ENCODE data around the gene FAM163B.
A peak's percentile ranks its signal among the peaks of the same experiment; 100 is the strongest.
"Not testable (repeated sequence)": the region's sequence is repeated elsewhere in the genome, so short reads cannot be mapped to it uniquely, and the experiment has no call there.

Gene FAM163B

DNA sequence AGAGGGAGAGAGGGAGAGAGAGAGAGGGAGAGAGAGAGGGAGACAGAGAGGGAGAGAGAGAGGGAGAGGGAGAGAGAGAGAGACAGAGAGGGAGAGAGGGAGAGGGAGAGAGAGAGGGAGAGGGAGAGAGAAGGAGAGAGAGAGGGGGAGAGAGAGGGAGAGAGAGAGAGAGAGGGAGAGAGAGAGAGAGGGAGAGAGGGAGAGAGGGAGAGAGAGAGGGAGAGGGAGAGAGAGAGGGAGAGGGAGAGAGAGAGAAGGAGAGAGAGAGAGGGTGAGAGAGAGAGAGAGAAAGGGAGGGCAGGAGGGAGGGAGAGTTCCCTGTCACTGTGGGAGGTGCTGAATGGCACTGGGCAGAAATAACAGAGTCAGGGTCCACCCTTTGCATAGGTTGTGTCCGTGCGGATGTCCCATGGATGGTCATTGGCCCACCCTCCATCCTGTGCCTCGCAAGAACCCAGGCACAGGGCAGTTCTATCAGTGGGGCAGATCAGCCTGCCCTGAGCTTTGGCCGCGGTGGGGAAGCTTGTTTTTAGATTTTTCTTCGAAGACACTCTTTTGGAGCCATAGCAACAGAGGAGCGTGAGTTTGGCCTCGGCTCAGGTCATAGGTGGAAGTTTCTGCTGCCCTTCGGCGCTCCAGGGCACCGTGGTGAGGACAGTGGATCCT lies 44.6 kb downstream of the FAM163B start:
- Histone ChIP-seq H3K27ac (peak overlapping the region in 1 of 2 donors; percentile 21), H3K36me3 (no peaks in the 10 kb centered on the region), H3K4me3 (no peak overlapping the region), H3K27me3 (peaks cover 0 to 62% of the 10 kb centered on the region in 2 donors), H3K9me3 (no peaks in the 10 kb centered on the region), H3K4me1 (peaks cover 0 to 22% (median 5%) of the 10 kb centered on the region in 4 donors)
- no peak for DNase-seq
- TF ChIP-seq CTCF (IDR thresholded peaks at IDR 0.05): no peak
- intact Hi-C loops (cut with DNase I; ENCODE audit: low total_unique reads): no loop called here

DNA sequence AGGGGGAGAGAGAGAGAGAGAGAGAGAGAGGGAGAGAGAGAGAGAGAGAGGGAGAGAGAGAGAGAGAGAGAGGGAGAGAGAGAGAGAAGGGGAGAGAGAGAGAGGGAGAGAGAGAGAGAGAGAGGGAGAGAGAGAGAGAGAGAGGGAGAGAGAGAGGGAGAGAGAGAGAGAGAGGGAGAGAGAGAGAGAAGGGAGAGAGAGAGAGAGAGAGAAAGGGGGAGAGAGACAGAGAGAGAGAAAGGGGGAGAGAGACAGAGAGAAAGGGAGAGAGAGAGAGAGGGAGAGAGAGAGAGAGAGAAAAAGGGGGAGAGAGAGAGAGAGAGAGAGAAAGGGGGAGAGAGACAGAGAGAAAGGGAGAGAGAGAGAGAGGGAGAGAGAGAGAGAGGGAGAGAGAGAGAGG lies 45.4 kb downstream of the FAM163B start:
- H3K36me3 ChIP-seq; intact Hi-C loops (cut with DNase I; ENCODE audit: low total_unique reads); DNase-seq; H3K9me3 ChIP-seq; H3K4me3 ChIP-seq; H3K27ac ChIP-seq: not testable (repeated sequence)
- peaks cover 0 to 64% of the 10 kb centered on the region in 2 donors for H3K27me3 ChIP-seq
- peaks cover 0 to 25% (median 5%) of the 10 kb centered on the region in 4 donors for H3K4me1 ChIP-seq

DNA sequence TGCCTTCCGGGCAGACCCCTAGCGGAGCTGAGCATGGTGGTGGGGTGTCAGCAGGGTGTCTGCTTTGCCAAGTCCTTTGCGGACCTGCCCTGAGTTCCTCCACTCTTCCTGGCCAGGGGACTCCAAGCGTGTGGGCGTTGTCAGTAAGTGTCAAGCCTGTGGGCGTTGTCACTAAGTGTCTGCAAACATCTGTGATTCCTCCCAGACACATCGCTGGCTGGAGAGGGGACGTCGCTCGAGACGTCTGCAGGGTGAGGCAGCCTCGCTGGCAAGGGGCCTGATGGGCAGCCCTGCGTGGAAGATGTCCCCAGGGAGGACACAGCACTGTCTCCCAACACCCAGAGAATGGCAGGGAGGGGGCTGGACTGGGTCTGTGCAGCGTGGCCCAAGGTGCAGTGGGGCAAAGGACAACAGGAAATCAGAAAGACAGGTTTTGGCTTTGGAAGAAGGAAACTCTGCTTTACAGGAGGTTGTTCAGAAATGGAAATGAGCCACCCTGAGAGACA lies 45.8 kb downstream of the FAM163B start:
- no peak for TF ChIP-seq CTCF (IDR thresholded peaks at IDR 0.05)
- H3K27ac ChIP-seq: no peak overlapping the region
- no peak for DNase-seq
- H3K36me3 ChIP-seq: no peaks in the 10 kb centered on the region
- H3K4me1 ChIP-seq: peaks cover 0 to 30% (median 8%) of the 10 kb centered on the region in 4 donors
- no peak overlapping the region for H3K4me3 ChIP-seq
- peaks cover 0 to 64% of the 10 kb centered on the region in 2 donors for H3K27me3 ChIP-seq
- intact Hi-C loops (cut with DNase I; ENCODE audit: low total_unique reads): no loop called here
- H3K9me3 ChIP-seq: no peaks in the 10 kb centered on the region

DNA sequence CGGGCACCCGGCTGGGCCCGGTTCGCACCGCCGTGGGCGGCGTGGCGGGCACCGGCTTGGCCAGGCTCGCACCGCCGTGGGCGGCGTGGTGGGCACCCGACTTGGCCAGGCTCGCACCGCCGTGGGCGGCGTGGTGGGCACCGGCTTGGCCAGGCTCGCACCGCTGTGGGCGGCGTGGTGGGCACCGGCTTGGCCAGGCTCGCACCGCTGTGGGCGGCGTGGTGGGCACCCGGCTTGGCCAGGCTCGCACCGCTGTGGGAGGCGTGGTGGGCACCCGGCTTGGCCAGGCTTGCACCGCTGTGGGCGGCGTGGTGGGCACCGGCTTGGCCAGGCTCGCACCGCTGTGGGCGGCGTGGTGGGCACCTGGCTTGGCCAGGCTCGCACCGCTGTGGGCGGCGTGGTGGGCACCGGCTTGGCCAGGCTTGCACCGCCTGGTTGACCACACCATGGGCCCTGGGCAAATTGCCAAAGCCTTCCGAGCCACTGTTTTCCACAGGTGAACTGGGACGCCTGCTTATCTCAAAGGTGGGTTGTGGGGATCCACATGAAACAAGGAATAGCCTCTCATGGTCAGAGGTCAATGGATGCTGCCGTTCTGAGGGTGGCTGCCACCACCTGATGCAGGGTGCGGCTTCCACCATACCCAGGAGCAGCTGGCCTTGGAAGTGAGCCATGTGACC lies 46.4 kb downstream of the FAM163B start:
- TF ChIP-seq CTCF (IDR thresholded peaks at IDR 0.05): no peak
- H3K27me3 ChIP-seq: peaks cover 0 to 61% of the 10 kb centered on the region in 2 donors
- H3K4me3 ChIP-seq: no peak overlapping the region
- no peaks in the 10 kb centered on the region for H3K9me3 ChIP-seq
- no peak for DNase-seq
- H3K27ac ChIP-seq: no peak overlapping the region
- intact Hi-C loops (cut with DNase I; ENCODE audit: low total_unique reads): no loop called here
- no peaks in the 10 kb centered on the region for H3K36me3 ChIP-seq
- peaks cover 0 to 36% (median 11%) of the 10 kb centered on the region in 4 donors for H3K4me1 ChIP-seq

DNA sequence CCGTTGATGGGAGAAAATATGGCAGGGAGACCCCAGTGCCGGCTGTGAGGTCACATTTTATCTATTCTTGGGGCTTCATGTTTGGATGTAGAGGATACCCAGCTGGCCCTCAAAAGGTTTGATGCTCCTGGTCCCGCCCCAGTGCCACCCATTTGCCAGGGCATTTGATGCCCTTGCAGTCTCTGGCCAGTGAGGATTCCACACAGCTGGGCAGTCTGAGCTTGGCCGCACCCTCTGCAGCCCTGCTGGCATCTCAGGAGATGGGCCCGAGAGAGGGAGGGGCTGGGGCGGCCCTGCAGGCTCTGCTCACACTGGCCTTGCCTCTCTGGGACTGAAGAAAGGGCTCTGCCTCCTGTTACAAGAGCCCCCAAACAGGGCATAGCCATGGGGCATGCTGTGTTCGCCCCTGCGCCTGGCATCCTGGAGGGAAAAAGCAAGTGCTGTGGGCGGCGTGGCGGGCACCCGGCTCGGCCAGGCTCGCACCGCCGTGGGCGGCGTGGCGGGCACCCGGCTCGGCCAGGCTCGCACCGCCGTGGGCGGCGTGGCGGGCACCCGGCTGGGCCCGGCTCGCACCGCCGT lies 47.1 kb downstream of the FAM163B start:
- Histone ChIP-seq H3K27me3 (peaks cover 0 to 60% of the 10 kb centered on the region in 2 donors), H3K4me1 (peaks cover 0 to 36% (median 11%) of the 10 kb centered on the region in 4 donors), H3K4me3 (no peak overlapping the region), H3K9me3 (no peaks in the 10 kb centered on the region), H3K27ac (no peak overlapping the region), H3K36me3 (no peaks in the 10 kb centered on the region)
- TF ChIP-seq CTCF (IDR thresholded peaks at IDR 0.05): no peak
- DNase-seq: no peak
- intact Hi-C loops (cut with DNase I; ENCODE audit: low total_unique reads): no loop called here

DNA sequence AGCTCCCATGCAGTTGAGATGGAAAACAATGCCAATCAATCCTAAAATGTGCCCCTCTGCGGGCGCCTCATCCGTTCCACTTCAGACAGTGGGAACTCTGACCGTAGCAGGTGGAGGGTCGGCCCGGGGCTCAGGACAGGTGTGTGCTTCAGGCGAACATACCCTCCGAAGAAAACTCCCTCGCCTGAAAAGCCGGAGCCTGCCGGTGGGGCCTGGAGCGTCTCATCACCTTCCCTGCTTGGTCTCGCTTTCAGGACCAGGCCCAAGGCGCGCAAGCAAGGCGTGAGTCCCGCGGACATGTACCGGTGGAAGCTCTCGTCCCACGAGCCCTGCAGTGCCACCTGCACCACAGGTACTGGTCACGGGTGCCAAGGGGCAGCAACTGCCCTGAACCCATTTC lies 48.2 kb downstream of the FAM163B start:
- H3K4me1 ChIP-seq: peaks cover 0 to 32% (median 11%) of the 10 kb centered on the region in 4 donors

More for the DNA sequence above, 48.2 kb downstream of the FAM163B start:
- Histone ChIP-seq H3K4me3 (no peak overlapping the region), H3K36me3 (no peaks in the 10 kb centered on the region), H3K27ac (no peak overlapping the region), H3K27me3 (peaks cover 0 to 57% of the 10 kb centered on the region in 2 donors), H3K9me3 (no peaks in the 10 kb centered on the region)
- intact Hi-C loops (cut with DNase I; ENCODE audit: low total_unique reads): no loop called here
- TF ChIP-seq CTCF (IDR thresholded peaks at IDR 0.05): no peak
- no peak for DNase-seq
